Mucosa of descending colon (tissue), 3 donors: ENCODE results near the gene PACRGL. TPM values are rescaled to one million over a fixed set of nuclear protein-coding genes. Genes with fewer than 3 reads are reported as not detected.

Experiments
- ATAC-seq: fragments of 200-7000 bp; cut with Tn5 transposase; one replicate; pipeline ENCODE4 v1.9.1; 2020; ENCODE audit warnings: mild to moderate bottlenecking, moderate library complexity
- DNase-seq, 3 donors: peaks; one replicate each; pipeline ENCODE4 v3.0.0-alpha.2; 2020
- H3K36me3 ChIP-seq: fragments of 200-600 bp; one replicate; pipeline ENCODE4 v1.8.0; 2021; ENCODE audit warnings: low read depth, mild to moderate bottlenecking
- H3K4me1 ChIP-seq: fragments of 200-600 bp; one replicate; pipeline ENCODE4 v1.8.0; 2021; ENCODE audit warnings: low read depth, mild to moderate bottlenecking
- H3K4me3 ChIP-seq: fragments of 200-600 bp; one replicate; pipeline ENCODE4 v1.8.0; 2021; ENCODE audit warnings: mild to moderate bottlenecking
- H3K9me3 ChIP-seq: fragments of 200-600 bp; one replicate; pipeline ENCODE4 v1.8.0; 2021; ENCODE audit warnings: mild to moderate bottlenecking
- intact Hi-C, 2 donors: fragments of 100-400 bp; cut with DNase I in 1 of 2; cut with micrococcal nuclease in 1 of 2; formaldehyde crosslinking; loops; one replicate each; pipeline versions ENCODE4 v1.11.0 to v1.11.1; 2022; cut with DNase I, micrococcal nuclease
- total RNA-seq, 3 donors: library from RNA; stranded (reverse); fragmentation: NEBNext Ultra II Directional in 2 of 3; extraction: Animal tissue kit (Norgen Biotek cat#: 25700) in 2 of 3; gene quantifications; one replicate each; pipeline versions ENCODE4 v1.2.1 to v1.2.4, GENCODE V29; 2021 to 2023
- TF ChIP-seq, protein P1 (sequence below): fragments of 200-600 bp; IDR thresholded peaks from one replicate; pipeline ENCODE4 v1.8.0; 2022; ENCODE audit warnings: antibody characterized with exemption, mild to moderate bottlenecking
- donor health status: DM: no; HTN: no; CAD: no; lungs with moderate emphysema.
- donor health status: DM: no; HTN: no; CAD: no.
- donor health status: DM: no; HTN: yes; CAD: no.

The PACRGL gene
- total RNA-seq, 3 donors from 2014 or later = 14.1 to 24.1 (median 23.2) TPM

DNA sequence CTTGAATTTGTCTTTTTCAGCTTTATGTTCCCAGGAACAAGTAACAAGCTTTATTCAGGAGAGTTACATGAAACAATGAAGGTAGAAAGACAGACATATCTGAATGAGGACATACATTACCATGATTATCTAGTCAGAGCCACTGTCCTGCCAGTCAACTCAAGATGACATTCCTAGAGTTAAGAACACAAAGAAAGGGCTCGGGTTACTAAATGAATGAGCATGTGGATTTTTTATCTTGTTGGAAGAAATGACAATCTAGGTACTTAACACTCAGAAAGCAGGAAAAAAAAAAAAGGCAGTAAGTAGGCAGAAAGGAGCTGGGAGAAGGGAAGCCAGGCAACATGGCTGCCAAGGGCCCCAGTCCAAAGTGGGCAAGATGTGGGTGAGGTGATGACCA, 28.0 kb upstream of the PACRGL start:
- TF ChIP-seq, protein P1, sequence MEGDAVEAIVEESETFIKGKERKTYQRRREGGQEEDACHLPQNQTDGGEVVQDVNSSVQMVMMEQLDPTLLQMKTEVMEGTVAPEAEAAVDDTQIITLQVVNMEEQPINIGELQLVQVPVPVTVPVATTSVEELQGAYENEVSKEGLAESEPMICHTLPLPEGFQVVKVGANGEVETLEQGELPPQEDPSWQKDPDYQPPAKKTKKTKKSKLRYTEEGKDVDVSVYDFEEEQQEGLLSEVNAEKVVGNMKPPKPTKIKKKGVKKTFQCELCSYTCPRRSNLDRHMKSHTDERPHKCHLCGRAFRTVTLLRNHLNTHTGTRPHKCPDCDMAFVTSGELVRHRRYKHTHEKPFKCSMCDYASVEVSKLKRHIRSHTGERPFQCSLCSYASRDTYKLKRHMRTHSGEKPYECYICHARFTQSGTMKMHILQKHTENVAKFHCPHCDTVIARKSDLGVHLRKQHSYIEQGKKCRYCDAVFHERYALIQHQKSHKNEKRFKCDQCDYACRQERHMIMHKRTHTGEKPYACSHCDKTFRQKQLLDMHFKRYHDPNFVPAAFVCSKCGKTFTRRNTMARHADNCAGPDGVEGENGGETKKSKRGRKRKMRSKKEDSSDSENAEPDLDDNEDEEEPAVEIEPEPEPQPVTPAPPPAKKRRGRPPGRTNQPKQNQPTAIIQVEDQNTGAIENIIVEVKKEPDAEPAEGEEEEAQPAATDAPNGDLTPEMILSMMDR = no peak
- ATAC-seq (no peak), DNase-seq (no peak)
- Histone ChIP-seq H3K36me3 (no peaks in the 10 kb centered on the region), H3K9me3 (no peaks in the 10 kb centered on the region), H3K4me1 (no peaks in the 10 kb centered on the region), H3K4me3 (no peak overlapping the region)
- intact Hi-C loops = loop anchor here in 1 of 2 donors (10.0 kb wide), 1 partner anchor 1987 kb away; no protein-coding TSS in a partner anchor

DNA sequence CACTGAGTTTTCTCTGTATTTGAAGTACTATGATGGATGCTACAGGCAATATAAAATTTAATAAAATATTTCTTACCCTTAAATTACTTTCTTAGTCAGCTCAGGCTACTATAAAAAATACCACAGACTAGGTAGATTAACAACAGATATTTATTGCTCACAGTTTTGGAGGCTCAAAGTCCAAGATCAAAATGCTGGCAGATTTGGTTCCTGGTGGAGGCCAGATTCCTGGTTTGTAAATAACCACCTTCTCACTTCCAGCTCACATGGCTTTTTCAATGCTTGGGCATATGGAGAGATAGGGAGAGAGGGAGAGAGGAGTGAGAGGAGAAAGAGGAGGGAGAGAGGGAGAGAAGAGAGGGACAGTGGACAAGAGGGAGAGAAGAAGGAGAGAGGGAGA, 24.5 kb upstream of the PACRGL start:
- H3K36me3 ChIP-seq = no peaks in the 10 kb centered on the region
- no peak overlapping the region for H3K4me3 ChIP-seq
- no peak for DNase-seq
- ATAC-seq = no peak
- intact Hi-C loops = loop anchor here in 1 of 2 donors (10.0 kb wide), 1 partner anchor 1991 kb away; no protein-coding TSS in a partner anchor
- no peaks in the 10 kb centered on the region for H3K4me1 ChIP-seq
- TF ChIP-seq, protein P1 = no peak
- H3K9me3 ChIP-seq = no peaks in the 10 kb centered on the region

DNA sequence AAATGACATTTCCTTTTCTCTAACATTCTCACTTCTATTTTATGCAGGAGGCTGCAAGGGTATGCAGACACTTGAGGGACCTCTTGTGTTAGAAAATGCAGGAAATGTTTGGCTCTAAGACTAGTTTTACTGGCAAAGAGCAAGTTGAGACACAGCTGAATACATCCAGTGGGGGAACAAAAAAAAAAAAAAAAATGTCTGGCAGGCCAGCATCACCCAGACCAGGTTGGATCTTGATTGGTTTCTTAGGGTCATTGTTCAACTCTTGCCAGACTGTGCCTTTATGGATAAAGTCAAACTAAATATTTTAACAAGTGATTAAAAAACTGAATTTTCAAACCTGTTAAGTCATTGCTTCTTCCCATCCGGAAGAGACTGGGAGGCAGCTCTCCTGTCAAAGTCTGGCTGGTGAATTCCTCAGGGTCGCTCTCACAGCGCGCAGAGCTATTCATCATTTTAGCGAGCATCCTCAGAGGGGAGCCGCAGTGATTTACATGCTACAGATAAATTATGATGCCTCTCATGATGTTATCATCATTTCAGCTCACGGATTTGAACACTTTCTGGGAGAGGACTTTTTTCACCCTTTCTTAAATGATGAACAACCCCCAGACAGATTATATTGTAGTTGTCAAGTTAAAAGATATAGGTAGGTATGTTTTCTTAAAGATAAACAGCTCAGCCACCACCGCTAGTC, 23.6 kb upstream of the PACRGL start:
- intact Hi-C loops = loop anchor here in 1 of 2 donors (10.0 kb wide), 1 partner anchor 1992 kb away; no protein-coding TSS in a partner anchor
- H3K9me3 ChIP-seq = no peaks in the 10 kb centered on the region
- H3K4me1 ChIP-seq = no peaks in the 10 kb centered on the region
- DNase-seq (no peak), ATAC-seq (no peak)
- no peak overlapping the region for H3K4me3 ChIP-seq
- H3K36me3 ChIP-seq = no peaks in the 10 kb centered on the region
- TF ChIP-seq, protein P1 = no peak

DNA sequence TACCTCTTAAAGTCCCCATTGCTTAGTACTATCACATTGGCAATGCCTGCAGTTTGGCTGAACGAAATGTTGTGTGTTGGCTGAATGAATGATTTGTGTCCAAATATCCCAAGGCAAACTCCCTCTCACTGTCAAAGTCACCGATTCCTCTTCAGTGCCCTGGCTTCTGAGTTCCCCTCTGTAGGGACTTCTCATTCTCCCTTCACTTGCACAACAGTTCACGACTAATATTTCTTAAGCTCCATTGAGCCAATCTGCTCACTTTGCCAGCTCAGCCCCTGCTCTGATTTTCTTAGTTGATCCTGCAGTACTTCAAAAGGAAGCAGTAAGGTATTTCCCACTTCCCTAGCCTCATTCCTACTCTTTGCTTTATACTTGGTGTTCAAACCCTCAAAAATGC, 21.9 kb upstream of the PACRGL start:
- intact Hi-C loops = loop anchor here in 1 of 2 donors (10.0 kb wide), 1 partner anchor 1994 kb away; no protein-coding TSS in a partner anchor
- no peak for DNase-seq
- Histone ChIP-seq H3K36me3 (no peaks in the 10 kb centered on the region), H3K4me1 (no peaks in the 10 kb centered on the region), H3K4me3 (no peak overlapping the region), H3K9me3 (no peaks in the 10 kb centered on the region)
- no peak for ATAC-seq
- TF ChIP-seq, protein P1 = no peak

DNA sequence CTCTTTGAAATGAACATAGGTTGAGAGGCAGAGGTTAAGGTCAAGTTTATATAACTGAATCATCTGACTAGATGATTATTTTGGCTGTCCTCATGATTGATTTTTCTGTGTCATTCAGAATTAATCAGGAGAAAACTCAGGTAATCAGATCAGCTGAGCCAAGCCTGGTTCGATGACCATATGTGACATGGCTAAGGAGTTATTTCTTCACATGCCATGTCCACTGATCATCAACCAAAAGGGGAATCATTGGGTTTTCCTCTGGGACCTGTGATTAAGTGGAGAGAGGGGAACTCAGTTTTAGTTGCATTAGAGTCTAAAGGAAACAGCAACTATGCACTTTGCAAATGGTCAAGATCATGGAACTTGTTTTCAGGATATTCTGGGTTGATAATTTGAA, 20.3 kb upstream of the PACRGL start:
- Histone ChIP-seq H3K4me1 (no peaks in the 10 kb centered on the region), H3K4me3 (no peak overlapping the region), H3K9me3 (no peaks in the 10 kb centered on the region), H3K36me3 (no peaks in the 10 kb centered on the region)
- TF ChIP-seq, protein P1 = no peak
- ATAC-seq (no peak), DNase-seq (no peak)
- intact Hi-C loops = loop anchor here (10.0 kb wide), 2 partner anchors 135 to 1995 kb away; no protein-coding TSS in a partner anchor
